ENCODE data around the gene PTDSS2. TPM values are rescaled to one million over a fixed set of nuclear protein-coding genes. Genes with fewer than 3 reads are reported as not detected.
A peak's percentile ranks its signal among the peaks of the same experiment; 100 is the strongest.

The PTDSS2 gene
- total and polyA plus RNA-seq, 9 of the 15 experiments (the other 6 are each of a cell fraction or from before 2014, with no cell fraction given): 0.45 to 53.9 (median 17.2) TPM

GRCh38 chr11:405323-405953, 44.6 kb upstream of the PTDSS2 start:
- POLR2A ChIA-PET: interaction anchor here (1.0 kb wide), 2 partner anchors 10 to 170 kb away, joined by 3 to 5 read pairs; no protein-coding TSS in a partner anchor
- peak overlapping the region; percentile 87; the same call in 1 of the 3 replicates for H3K27ac ChIP-seq (ENCODE audit: extremely low read depth, low read depth, low read length)

More at GRCh38 chr11:405323-405953, 44.6 kb upstream of the PTDSS2 start:
- in situ Hi-C loops (cut with MboI) (no loop called here), intact Hi-C loops (cut with micrococcal nuclease) (no loop called here)
- Histone ChIP-seq H4K20me1 (replicated peaks; ENCODE audit: control insufficient read depth, insufficient read depth, low read length) (no peaks in the 10 kb centered on the region), H2AFZ (ENCODE audit: low read depth, low read length) (no peak overlapping the region), H3K9ac (ENCODE audit: insufficient read depth in 1 of 2, low read depth in 2 of 2, low read length in 2 of 2) (peak overlapping the region in 1 of 2 experiments; percentile 92; a peak in 2 of 4 replicates), H3K9me1 (ENCODE audit: control insufficient read depth, insufficient read depth, low read length) (no peaks in the 10 kb centered on the region), H3K27me3 (ENCODE audit: control insufficient read depth in 2 of 2, insufficient read depth in 2 of 2, low read length in 2 of 2) (no peaks in the 10 kb centered on the region), H3K79me2 (ENCODE audit: control insufficient read depth, insufficient read depth, low read length) (peaks cover 11% of the 10 kb centered on the region; the same call in 2 of the 3 replicates), H3K36me3 (ENCODE audit: control insufficient read depth, insufficient read depth, low read length) (peaks cover 31% of the 10 kb centered on the region; the same call in 1 of the 3 replicates), H3K4me2 (ENCODE audit: insufficient read depth, low read length) (peak overlapping the region; percentile 63; the same call in 1 of the 2 replicates), H3K4me1 (replicated peaks in 1 of 2; ENCODE audit: control insufficient read depth in 2 of 2, insufficient read depth in 2 of 2, low read length in 2 of 2) (peaks cover 6 to 60% of the 10 kb centered on the region in 2 experiments; a peak in 3 of 5 replicates), H3K4me3 (peak overlapping the region; percentile 52; the same call in 1 of the 2 replicates), H3K9me3 (replicated peaks; ENCODE audit: control insufficient read depth, insufficient read depth, low read depth, low read length) (no peaks in the 10 kb centered on the region)
- ATAC-seq: peak; percentile 6
- CTCF ChIA-PET (ENCODE audit: low intra/inter-chr PET ratio): interaction anchor here (0.6 kb wide), 1 partner anchor 35 kb away, joined by 3 read pairs; no protein-coding TSS in a partner anchor
- no peak for DNase-seq (ENCODE audit: extremely low read depth in 1 of 4, low spot score in 3 of 4)
- TF ChIP-seq RAD21 (CRISPR knock-in tag; conservative IDR thresholded peaks at IDR 0.05 in 1 of 2, IDR thresholded peaks at IDR 0.05 in 1 of 2): peak; percentile 23 to 26; a peak in 1 of 4 replicates
- TF ChIP-seq ZNF398 (CRISPR knock-in tag; IDR thresholded peaks at IDR 0.05): no peak
- TF ChIP-seq CCNT2 (IDR thresholded peaks at IDR 0.05; ENCODE audit: borderline replicate concordance, extremely low read depth, insufficient read length, low read depth, low read length): peak; percentile 12
- TF ChIP-seq BACH1 (tag; IDR thresholded peaks at IDR 0.05): no peak
- peak in 2 of 3 experiments; percentile 26 to 33; a peak in 4 of 6 replicates for TF ChIP-seq CTCF (IDR thresholded peaks at IDR 0.05 in 2 of 3, conservative IDR thresholded peaks at IDR 0.05 in 1 of 3; ENCODE audit: insufficient read depth in 2 of 3, low read depth in 1 of 3, low read length in 3 of 3)
- TF ChIP-seq TCF7L2 (IDR thresholded peaks at IDR 0.05; ENCODE audit: low read depth, low read length): no peak
- TF ChIP-seq NFIC (IDR thresholded peaks at IDR 0.05): peak; percentile 28; the same call in 1 of the 2 replicates
- TF ChIP-seq ZBTB2 (IDR thresholded peaks at IDR 0.05): no peak
- TF ChIP-seq IRF2 (CRISPR knock-in tag; IDR thresholded peaks at IDR 0.05): no peak
- no peak for TF ChIP-seq ZC3H4 (CRISPR knock-in tag; IDR thresholded peaks at IDR 0.05; ENCODE audit: borderline replicate concordance)
- no peak for TF ChIP-seq THRA (IDR thresholded peaks at IDR 0.05)
- TF ChIP-seq KAT8 (IDR thresholded peaks at IDR 0.05; ENCODE audit: low read depth): no peak
- WGBS (ENCODE audit: insufficient coverage, low coverage, missing lambda C conversion rate): 67% methylated on average over 13 of the region's 17 CpGs
- no peak for FAIRE-seq
- no TSS peak for BruUV-seq (replicated peaks)
